Measurements from ENCODE around the gene TAF3.

DNA sequence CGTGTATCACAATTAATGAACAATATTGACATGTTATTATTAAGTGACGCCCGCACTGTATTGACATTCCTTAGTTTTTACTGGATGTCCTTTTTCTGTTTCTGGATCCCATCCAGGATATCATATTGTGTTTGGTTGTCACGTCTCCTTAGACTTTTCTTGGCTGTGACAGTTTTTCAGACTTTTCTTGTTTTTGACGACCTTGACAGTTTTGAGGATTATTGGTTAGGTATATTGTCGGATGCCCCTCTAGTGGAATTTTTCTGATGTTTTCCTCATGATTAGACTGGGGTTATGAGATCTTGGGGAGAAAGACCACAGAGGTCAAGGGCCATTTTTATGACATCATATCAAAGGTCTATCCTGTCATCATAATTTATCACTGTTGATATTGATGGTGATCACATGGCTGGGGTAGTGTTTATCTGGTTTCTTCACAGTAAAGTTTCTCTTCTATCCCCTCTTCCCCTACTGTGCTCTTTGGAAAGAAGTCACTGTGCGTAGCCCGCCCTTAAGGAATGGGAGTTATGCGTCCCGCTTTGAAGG is 11.1 kb downstream of the TAF3 start:
- TF ChIP-seq, protein P1, sequence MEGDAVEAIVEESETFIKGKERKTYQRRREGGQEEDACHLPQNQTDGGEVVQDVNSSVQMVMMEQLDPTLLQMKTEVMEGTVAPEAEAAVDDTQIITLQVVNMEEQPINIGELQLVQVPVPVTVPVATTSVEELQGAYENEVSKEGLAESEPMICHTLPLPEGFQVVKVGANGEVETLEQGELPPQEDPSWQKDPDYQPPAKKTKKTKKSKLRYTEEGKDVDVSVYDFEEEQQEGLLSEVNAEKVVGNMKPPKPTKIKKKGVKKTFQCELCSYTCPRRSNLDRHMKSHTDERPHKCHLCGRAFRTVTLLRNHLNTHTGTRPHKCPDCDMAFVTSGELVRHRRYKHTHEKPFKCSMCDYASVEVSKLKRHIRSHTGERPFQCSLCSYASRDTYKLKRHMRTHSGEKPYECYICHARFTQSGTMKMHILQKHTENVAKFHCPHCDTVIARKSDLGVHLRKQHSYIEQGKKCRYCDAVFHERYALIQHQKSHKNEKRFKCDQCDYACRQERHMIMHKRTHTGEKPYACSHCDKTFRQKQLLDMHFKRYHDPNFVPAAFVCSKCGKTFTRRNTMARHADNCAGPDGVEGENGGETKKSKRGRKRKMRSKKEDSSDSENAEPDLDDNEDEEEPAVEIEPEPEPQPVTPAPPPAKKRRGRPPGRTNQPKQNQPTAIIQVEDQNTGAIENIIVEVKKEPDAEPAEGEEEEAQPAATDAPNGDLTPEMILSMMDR (IDR thresholded peaks at IDR 0.05), result no peak
- TF ChIP-seq TCF7L2 (IDR thresholded peaks at IDR 0.05; ENCODE audit: low read depth, low read length) (no peak), POLR2AphosphoS5 (IDR thresholded peaks at IDR 0.05; ENCODE audit: low read depth, low read length) (no peak)

Measured in Panc1 (cell line).